ENCODE results near the gene UNC13A.

Gene UNC13A

GRCh38 chr19:17624314-17624991 lies 63.7 kb downstream of the UNC13A start:
- DNase-seq: no peak

GRCh38 chr19:17623224-17623935 lies 64.8 kb downstream of the UNC13A start:
- DNase-seq: no peak

DNA sequence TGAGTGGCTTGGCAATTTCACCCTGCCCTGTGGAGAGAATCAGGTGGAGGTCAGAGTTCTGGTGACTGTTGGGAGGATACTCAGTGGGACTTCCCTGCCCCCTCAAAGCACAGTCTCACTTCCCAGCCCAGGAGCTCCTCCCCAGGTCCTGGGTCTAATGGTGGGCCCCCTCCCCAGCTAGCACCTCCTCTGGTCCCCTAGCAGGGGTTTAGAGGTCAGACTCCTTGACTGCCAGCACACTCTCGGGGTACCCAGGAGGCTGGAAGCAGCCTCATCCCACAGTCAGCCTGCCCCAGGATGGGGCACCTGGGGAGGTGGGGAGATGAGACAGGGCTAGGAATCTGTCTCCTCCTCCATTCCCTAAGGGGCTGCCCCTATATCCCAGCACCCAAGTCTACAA lies 67.5 kb downstream of the UNC13A start:
- DNase-seq: no peak

DNA sequence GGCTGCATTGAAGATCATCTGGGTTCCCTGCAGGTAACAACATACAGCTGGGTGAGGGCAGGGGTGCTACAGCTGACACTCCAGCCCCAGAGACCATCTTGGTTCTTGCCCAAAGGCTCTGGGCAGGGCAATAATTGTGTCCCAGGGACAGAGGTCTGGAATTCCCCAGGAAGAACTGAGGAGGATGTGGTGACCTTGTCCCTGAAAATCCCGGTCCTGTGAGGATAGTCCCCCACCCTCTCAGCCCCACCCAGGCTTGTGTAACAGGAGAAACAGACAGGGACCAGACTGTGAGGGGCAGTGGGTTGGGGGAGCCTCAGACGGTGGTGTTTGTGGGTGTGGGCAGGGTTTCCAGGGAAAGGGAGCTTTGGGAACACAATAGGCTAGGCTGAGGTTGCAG lies 69.2 kb downstream of the UNC13A start:
- DNase-seq: no peak

- DNase-seq: no peak
These were observed 69.8 kb downstream of the UNC13A start for GRCh38 chr19:17618281-17618903.

- DNase-seq: no peak
These were observed 70.4 kb downstream of the UNC13A start for GRCh38 chr19:17617807-17618192.

GRCh38 chr19:17616961-17617806 lies 71.0 kb downstream of the UNC13A start:
- DNase-seq: no peak

- DNase-seq: no peak
These were observed 71.5 kb downstream of the UNC13A start for GRCh38 chr19:17616686-17616960.

DNA sequence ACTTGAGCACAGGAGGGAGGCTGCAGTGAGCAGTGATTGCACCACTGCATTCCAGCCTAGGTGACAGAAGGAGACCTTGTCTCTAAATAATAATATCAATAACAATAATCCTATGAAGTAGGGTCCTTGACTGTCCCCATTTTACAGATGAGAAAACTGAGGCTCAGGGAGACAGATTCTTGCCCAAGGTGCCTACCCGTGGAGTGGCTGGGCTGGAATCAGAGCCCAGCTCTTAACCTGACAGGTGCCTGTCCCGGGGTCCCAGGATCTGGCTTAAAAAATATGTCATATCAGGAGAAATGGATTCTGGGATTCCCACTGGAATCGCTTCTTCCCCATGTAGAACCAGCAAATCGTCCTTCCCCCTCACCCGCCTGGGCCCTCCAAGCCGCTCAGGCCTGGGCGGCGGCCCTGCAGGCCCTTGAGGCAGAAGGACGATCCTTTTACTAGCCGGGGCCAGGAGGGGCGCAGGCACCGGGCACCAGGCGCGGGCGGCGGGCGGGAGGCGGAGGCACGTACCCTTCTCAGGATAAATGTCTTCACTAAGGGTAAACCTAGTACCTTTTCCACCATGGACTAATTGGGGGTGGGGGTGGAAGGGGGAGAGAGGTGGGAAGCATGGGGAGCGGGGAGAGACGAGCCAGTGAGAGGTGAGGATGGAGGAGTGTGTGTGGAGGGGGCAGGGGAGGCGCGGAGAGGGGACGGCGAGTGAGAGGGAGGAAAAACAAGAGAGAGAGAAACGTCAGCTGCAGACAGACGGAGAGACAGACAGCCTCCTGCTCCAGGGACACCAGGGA lies 72.1 kb downstream of the UNC13A start:
- no peak for DNase-seq

- no peak for DNase-seq
These were observed 73.7 kb downstream of the UNC13A start for GRCh38 chr19:17614476-17614875.

- DNase-seq: no peak
These were observed 76.5 kb downstream of the UNC13A start for GRCh38 chr19:17611462-17612244.

GRCh38 chr19:17610384-17610783 lies 77.8 kb downstream of the UNC13A start:
- no peak for DNase-seq

GRCh38 chr19:17607936-17608335 lies 80.2 kb downstream of the UNC13A start:
- DNase-seq: no peak

GRCh38 chr19:17606590-17607185 lies 81.5 kb downstream of the UNC13A start:
- no peak for DNase-seq

GRCh38 chr19:17605761-17606589 lies 82.2 kb downstream of the UNC13A start:
- DNase-seq: peak; percentile 81

- no peak for DNase-seq
These were observed 83.0 kb downstream of the UNC13A start for GRCh38 chr19:17605117-17605516.

DNA sequence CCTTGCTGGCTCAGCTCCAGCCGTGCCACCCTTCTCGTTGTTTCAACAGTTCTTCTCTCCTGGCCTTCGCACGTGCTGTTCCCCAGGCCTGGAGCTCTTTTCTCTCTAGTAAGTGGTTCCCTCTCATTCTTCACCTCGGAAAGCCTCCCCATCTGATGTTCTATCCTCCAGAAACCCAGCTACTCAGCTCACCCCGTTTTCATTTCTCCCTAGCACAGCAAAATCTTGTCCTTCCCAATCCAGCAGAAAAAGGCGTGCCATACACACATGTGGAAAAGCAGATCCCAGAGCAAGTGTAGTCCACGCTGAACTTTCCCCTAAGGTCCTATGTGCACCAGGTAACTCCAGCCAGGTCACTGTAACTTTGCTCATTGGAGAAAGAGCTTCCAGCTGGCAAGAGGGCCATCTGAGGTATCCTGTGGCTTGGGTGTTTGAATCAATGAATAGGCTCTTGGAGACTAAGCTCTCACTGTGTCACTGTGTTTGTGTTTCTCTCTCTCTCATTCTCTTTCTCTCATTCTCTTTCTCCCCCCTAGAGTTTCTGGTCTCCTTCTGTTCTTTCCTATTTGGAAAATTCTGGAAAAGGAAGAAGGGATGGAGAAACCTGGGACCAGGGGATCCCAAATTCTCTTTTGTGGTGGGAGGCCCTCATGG lies 83.7 kb downstream of the UNC13A start:
- DNase-seq: no peak

- no peak for DNase-seq
These were observed 85.2 kb downstream of the UNC13A start for GRCh38 chr19:17602872-17603510.

- no peak for DNase-seq
These were observed 85.9 kb downstream of the UNC13A start for GRCh38 chr19:17602217-17602616.
